ENCODE results near the gene LARGE1.

LARGE1 gene

DNA sequence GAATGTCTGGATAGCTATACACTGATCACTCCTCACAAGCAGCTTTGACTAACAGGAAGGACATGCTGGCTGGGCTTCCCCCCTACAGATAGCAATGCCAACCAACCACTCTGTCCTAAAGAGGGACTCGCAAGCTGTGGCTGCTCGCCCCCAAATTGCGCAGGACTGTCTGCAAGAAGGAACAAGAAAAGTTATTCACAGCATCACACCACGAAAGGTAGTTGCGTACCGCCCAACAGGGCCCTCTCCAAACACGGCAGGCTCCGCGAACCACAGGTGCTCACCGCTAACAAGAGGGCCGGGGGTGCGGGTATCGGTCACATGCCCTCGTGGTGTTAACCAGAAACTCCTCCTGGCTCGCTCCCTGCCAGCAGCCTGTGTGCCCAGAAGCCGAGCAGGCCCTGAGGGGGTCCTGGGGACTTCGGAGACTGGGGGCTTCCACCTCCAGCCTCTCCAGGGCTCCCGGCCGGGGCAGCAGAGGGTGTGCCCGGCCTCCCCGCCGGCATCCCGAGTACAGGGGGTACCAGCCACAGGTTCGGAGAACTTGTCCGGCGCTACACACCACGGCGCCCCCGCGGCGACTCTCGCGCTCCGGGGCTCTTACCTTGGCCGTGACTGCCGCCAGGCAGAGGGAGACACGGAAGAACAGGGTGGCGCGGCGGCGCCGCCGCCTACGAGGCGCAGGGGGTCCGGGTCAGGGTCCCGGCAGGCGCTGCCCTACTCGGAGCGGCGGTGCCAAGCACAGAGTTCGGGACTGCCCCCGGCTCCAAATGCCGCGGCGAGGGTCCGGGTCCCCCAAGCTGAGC, 682 bp downstream of the LARGE1 start:
- TF ChIP-seq, protein P1, sequence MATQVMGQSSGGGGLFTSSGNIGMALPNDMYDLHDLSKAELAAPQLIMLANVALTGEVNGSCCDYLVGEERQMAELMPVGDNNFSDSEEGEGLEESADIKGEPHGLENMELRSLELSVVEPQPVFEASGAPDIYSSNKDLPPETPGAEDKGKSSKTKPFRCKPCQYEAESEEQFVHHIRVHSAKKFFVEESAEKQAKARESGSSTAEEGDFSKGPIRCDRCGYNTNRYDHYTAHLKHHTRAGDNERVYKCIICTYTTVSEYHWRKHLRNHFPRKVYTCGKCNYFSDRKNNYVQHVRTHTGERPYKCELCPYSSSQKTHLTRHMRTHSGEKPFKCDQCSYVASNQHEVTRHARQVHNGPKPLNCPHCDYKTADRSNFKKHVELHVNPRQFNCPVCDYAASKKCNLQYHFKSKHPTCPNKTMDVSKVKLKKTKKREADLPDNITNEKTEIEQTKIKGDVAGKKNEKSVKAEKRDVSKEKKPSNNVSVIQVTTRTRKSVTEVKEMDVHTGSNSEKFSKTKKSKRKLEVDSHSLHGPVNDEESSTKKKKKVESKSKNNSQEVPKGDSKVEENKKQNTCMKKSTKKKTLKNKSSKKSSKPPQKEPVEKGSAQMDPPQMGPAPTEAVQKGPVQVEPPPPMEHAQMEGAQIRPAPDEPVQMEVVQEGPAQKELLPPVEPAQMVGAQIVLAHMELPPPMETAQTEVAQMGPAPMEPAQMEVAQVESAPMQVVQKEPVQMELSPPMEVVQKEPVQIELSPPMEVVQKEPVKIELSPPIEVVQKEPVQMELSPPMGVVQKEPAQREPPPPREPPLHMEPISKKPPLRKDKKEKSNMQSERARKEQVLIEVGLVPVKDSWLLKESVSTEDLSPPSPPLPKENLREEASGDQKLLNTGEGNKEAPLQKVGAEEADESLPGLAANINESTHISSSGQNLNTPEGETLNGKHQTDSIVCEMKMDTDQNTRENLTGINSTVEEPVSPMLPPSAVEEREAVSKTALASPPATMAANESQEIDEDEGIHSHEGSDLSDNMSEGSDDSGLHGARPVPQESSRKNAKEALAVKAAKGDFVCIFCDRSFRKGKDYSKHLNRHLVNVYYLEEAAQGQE (IDR thresholded peaks at IDR 0.05; ENCODE audit: low read depth), result no peak
- no peak for TF ChIP-seq ZBTB7A (IDR thresholded peaks at IDR 0.05; ENCODE audit: low read depth)
- no peak for TF ChIP-seq YY1 (IDR thresholded peaks at IDR 0.05; ENCODE audit: low read depth)
- TF ChIP-seq CEBPB (IDR thresholded peaks at IDR 0.05), result no peak
- no peak for TF ChIP-seq TEAD4 (IDR thresholded peaks at IDR 0.05)
- TF ChIP-seq FOXM1 (IDR thresholded peaks at IDR 0.05; ENCODE audit: borderline replicate concordance, low read depth), result no peak
- no peak for TF ChIP-seq RAD21 (IDR thresholded peaks at IDR 0.05; ENCODE audit: low read depth)
- TF ChIP-seq, protein P2, sequence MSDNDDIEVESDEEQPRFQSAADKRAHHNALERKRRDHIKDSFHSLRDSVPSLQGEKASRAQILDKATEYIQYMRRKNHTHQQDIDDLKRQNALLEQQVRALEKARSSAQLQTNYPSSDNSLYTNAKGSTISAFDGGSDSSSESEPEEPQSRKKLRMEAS (IDR thresholded peaks at IDR 0.05), result no peak
- no peak for TF ChIP-seq NFIC (IDR thresholded peaks at IDR 0.05)
- TF ChIP-seq EP300 (IDR thresholded peaks at IDR 0.05; ENCODE audit: borderline replicate concordance), result no peak
- TF ChIP-seq USF1 (IDR thresholded peaks at IDR 0.05), result no peak
- TF ChIP-seq TCF12 (IDR thresholded peaks at IDR 0.05; ENCODE audit: low read depth), result no peak
- no peak for TF ChIP-seq TAF1 (IDR thresholded peaks at IDR 0.05; ENCODE audit: low read depth)
- TF ChIP-seq EGR1 (IDR thresholded peaks at IDR 0.05), result no peak
- no peak for TF ChIP-seq CREB1 (IDR thresholded peaks at IDR 0.05; ENCODE audit: low read depth)

GRCh38 chr22:33918676-33919365, 1.5 kb downstream of the LARGE1 start:
- no peak for TF ChIP-seq CEBPB (IDR thresholded peaks at IDR 0.05)
- TF ChIP-seq TCF12 (IDR thresholded peaks at IDR 0.05; ENCODE audit: low read depth), result no peak
- TF ChIP-seq, protein P2 (IDR thresholded peaks at IDR 0.05), result no peak
- TF ChIP-seq YY1 (IDR thresholded peaks at IDR 0.05; ENCODE audit: low read depth), result no peak
- TF ChIP-seq EP300 (IDR thresholded peaks at IDR 0.05; ENCODE audit: borderline replicate concordance), result no peak
- no peak for TF ChIP-seq ZBTB7A (IDR thresholded peaks at IDR 0.05; ENCODE audit: low read depth)
- TF ChIP-seq EGR1 (IDR thresholded peaks at IDR 0.05), result no peak
- TF ChIP-seq FOXM1 (IDR thresholded peaks at IDR 0.05; ENCODE audit: borderline replicate concordance, low read depth), result no peak
- no peak for TF ChIP-seq USF1 (IDR thresholded peaks at IDR 0.05)
- no peak for TF ChIP-seq TEAD4 (IDR thresholded peaks at IDR 0.05)
- no peak for TF ChIP-seq CREB1 (IDR thresholded peaks at IDR 0.05; ENCODE audit: low read depth)
- TF ChIP-seq, protein P1 (IDR thresholded peaks at IDR 0.05; ENCODE audit: low read depth), result no peak
- TF ChIP-seq TAF1 (IDR thresholded peaks at IDR 0.05; ENCODE audit: low read depth), result no peak
- no peak for TF ChIP-seq NFIC (IDR thresholded peaks at IDR 0.05)

DNA sequence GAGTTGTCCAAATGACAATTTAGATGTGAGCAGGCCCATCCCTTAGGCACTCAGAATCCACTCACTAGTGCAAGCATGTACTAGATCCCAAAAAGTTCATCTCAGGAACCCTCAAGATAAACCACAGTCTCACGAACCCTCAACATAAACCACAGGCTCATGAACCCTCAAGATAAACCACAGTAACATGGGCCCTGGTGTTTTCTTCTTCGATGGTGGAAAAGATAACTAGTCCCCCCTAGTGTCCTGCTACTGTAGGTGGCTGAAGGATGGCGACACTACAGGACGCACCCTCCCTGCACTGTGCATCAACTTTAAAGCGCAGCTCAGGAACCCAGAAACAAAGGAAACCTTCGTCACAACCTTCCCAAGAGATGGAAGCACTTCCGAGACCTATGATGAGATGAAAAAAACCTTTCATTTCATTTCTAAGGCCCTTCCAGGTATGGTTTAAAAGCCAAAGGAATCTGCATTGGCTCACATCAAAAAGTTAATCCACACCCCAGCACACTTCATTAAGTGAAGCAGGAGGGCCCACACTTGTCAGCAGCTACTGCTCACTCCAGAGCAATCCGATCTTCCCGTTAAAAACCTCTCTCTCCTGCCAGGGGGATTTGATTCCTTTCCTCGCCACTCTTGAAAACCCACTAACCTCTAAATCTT, 2.4 kb downstream of the LARGE1 start:
- TF ChIP-seq EGR1 (IDR thresholded peaks at IDR 0.05), result no peak
- no peak for TF ChIP-seq YY1 (IDR thresholded peaks at IDR 0.05; ENCODE audit: low read depth)

DNA sequence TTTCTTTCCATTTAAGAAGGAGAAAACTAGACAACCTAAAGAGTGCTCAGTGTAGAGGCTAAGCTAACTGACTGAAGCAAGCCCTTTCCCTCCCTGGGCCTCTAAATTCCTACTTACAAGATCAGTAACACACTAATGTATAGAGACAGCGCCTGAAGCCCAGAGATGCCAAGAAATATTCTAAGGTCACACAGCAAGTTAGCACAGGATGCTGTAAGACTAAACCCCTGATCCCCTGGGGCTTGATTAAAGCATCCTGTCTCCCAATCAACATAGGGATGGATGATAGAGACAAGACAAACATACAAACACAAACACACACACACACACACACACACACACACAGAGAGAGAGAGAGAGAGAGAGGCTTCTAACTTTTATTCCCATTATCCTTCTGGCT, 5.6 kb downstream of the LARGE1 start:
- TF ChIP-seq, protein P1 (IDR thresholded peaks at IDR 0.05; ENCODE audit: low read depth), result no peak
- TF ChIP-seq CEBPB (IDR thresholded peaks at IDR 0.05), result no peak
